ENCODE results near the gene SLAMF7. TPM values are rescaled to one million over a fixed set of nuclear protein-coding genes. Genes with fewer than 3 reads are reported as not detected.

SLAMF7 gene
- polyA plus RNA-seq, 2 of the 4 experiments (the other 2 are of a cell fraction) = 0.57 to 1.8 TPM

DNA sequence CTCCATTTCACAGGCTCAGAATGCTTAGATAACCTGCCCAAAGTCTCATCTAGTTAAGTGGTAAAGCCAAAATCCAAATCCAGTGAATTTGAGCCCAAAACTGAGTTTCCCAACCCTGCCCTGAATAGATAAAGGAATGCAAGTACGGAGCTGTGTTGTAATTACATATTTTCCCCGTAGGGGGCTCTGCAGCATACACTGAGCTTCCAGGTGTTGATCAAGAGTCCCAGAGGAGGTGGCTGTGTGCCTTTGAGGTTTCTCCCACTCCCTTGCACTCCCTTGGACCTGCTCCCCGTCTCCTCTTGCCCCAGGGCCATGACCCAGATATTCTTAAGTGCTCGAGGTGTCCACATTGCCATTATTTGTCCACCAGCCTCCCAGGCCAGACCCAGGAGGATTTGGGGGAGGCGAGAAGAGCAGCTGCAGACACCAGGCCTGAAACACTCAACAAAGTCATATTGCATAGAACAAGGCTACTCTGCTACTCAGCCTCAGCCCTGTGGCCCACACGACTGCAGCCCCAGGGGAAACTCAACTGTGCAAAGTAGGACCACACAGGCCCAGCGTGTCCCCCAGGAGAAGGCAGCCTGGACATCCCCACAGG is 38.5 kb downstream of the SLAMF7 start:
- WGBS (ENCODE audit: missing lambda C conversion rate) = 44% methylated on average over 6 of the region's 7 CpGs
- DNase-seq (ENCODE audit: low read depth in 1 of 2, low spot score in 1 of 2) (peak; percentile 27 to 35), FAIRE-seq (no peak), ATAC-seq (peak in 1 of 2 experiments; percentile 77; a peak in 3 of 6 replicates)
- CTCF ChIA-PET = interaction anchor here (0.6 to 1.5 kb wide), 8 partner anchors 11 to 174 kb away, joined by 3 to 8 read pairs (median 3); no protein-coding TSS in a partner anchor
- H3K4me1 ChIP-seq = no peaks in the 10 kb centered on the region
- no peak overlapping the region for H3K4me3 ChIP-seq
- H3K27ac ChIP-seq = no peak overlapping the region
- POLR2A ChIA-PET = no interaction called here
- no peaks in the 10 kb centered on the region for H3K9me3 ChIP-seq
- TF ChIP-seq, protein P1, sequence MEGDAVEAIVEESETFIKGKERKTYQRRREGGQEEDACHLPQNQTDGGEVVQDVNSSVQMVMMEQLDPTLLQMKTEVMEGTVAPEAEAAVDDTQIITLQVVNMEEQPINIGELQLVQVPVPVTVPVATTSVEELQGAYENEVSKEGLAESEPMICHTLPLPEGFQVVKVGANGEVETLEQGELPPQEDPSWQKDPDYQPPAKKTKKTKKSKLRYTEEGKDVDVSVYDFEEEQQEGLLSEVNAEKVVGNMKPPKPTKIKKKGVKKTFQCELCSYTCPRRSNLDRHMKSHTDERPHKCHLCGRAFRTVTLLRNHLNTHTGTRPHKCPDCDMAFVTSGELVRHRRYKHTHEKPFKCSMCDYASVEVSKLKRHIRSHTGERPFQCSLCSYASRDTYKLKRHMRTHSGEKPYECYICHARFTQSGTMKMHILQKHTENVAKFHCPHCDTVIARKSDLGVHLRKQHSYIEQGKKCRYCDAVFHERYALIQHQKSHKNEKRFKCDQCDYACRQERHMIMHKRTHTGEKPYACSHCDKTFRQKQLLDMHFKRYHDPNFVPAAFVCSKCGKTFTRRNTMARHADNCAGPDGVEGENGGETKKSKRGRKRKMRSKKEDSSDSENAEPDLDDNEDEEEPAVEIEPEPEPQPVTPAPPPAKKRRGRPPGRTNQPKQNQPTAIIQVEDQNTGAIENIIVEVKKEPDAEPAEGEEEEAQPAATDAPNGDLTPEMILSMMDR (IDR thresholded peaks at IDR 0.05) = peak; percentile 39; the same call in 2 of the 3 replicates
- TF ChIP-seq SMC3 (IDR thresholded peaks at IDR 0.05) (peak; percentile 22; the same call in 1 of the 3 replicates), RAD21 (conservative IDR thresholded peaks at IDR 0.05 in 1 of 2, IDR thresholded peaks at IDR 0.05 in 1 of 2) (peak in 1 of 2 experiments; percentile 53; a peak in 2 of 5 replicates), MAZ (IDR thresholded peaks at IDR 0.05; ENCODE audit: borderline replicate concordance, low read depth, low read length) (no peak)
- no peak overlapping the region for H3K4me2 ChIP-seq

DNA sequence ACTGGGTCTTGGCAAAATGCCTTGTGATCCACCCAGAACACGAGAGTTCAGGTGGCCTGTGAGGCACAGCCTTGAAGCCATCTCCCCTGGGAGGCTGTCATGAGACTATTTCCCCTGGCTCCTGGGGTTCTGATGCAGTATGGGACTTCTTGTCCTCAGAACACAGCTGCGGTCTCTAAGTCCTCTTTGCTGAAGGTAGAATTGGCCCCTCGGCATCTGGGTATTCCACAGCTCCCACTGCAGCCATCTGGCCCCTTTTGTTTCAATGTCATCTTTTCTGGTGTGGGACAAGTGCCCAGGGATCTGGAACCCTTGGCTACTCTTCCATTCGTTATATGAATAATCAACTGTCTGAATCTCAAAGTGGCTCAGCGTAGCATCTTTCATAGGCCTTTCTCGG is 39.9 kb downstream of the SLAMF7 start:
- H3K9me3 ChIP-seq = no peaks in the 10 kb centered on the region
- no peak overlapping the region for H3K4me2 ChIP-seq
- ATAC-seq (no peak), FAIRE-seq (no peak), DNase-seq (ENCODE audit: low read depth in 1 of 2, low spot score in 1 of 2) (no peak)
- no peak for TF ChIP-seq ZFP36 (IDR thresholded peaks at IDR 0.05; ENCODE audit: borderline replicate concordance, partially characterized antibody)
- TF ChIP-seq RARB (CRISPR knock-in tag; IDR thresholded peaks at IDR 0.05) = no peak
- TF ChIP-seq JUN (IDR thresholded peaks at IDR 0.05) = no peak
- TF ChIP-seq MAFK (IDR thresholded peaks at IDR 0.05; ENCODE audit: partially characterized antibody) = no peak
- no peak for TF ChIP-seq MYC (IDR thresholded peaks at IDR 0.05; ENCODE audit: borderline replicate concordance, low read length)
- TF ChIP-seq, protein P2, sequence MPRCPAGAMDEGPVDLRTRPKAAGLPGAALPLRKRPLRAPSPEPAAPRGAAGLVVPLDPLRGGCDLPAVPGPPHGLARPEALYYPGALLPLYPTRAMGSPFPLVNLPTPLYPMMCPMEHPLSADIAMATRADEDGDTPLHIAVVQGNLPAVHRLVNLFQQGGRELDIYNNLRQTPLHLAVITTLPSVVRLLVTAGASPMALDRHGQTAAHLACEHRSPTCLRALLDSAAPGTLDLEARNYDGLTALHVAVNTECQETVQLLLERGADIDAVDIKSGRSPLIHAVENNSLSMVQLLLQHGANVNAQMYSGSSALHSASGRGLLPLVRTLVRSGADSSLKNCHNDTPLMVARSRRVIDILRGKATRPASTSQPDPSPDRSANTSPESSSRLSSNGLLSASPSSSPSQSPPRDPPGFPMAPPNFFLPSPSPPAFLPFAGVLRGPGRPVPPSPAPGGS (IDR thresholded peaks at IDR 0.05) = no peak
- no peak for TF ChIP-seq KDM5A (IDR thresholded peaks at IDR 0.05)
- no peak for TF ChIP-seq HOXB13 (CRISPR knock-in tag; IDR thresholded peaks at IDR 0.05; ENCODE audit: low read depth)
- no peak for TF ChIP-seq RCOR1 (IDR thresholded peaks at IDR 0.05; ENCODE audit: low read depth, low read length)
- TF ChIP-seq CHD4 (IDR thresholded peaks at IDR 0.05; ENCODE audit: borderline replicate concordance) = no peak
- no peak for TF ChIP-seq POLR2AphosphoS2 (conservative IDR thresholded peaks at IDR 0.05; ENCODE audit: low read length)
- TF ChIP-seq EP300 (IDR thresholded peaks at IDR 0.05) = no peak
- no peak for TF ChIP-seq EHF (CRISPR knock-in tag; IDR thresholded peaks at IDR 0.05)
- TF ChIP-seq FOSL2 (IDR thresholded peaks at IDR 0.05) = no peak
- no peak for TF ChIP-seq FOSL2 (CRISPR knock-in tag; IDR thresholded peaks at IDR 0.05)
- no peak overlapping the region for H3K4me3 ChIP-seq
- ChIA-PET POLR2A (no interaction called here), CTCF (interaction anchor here (0.6 to 2.1 kb wide), 8 partner anchors 10 to 104 kb away, joined by 3 to 13 read pairs (median 6); no protein-coding TSS in a partner anchor)
- WGBS (ENCODE audit: missing lambda C conversion rate) = 79% methylated on average over 6 of the region's 6 CpGs
- no peak overlapping the region for H3K27ac ChIP-seq
- no peaks in the 10 kb centered on the region for H3K4me1 ChIP-seq

DNA sequence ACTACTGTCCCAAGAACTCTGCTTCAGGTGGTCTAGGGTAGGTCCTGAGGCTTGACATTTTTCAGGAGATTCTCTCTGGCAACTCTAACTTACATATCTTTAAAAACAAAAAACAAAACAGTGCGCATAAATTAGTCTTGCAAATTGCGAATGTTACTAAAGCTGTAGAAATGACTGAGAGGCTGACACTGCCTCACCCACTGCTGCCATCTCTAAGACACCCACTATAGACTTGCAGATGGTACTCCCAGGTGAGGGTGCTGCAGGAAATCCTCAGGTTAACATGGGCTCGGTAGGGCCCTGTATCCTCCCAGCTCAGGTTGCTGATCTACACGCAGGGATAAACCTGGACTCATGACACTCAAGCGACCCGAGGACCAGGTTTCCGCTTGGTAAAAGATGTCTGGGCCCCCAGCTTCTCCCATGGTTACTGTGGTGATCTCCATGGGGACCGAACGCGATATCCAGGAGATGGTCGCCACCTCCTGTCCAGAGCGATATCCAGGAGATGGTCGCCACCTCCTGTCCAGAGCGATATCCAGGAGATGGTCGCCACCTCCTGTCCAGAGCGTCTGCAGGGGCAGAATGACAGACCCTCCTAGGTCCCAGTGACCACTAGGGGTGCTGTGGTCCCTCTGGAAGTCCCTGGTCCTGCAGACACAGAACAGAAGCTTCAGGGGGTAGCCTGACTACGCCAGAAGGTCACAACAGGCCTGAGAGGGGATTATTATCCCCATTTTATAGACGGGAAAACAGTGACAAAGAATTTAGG is 40.8 kb downstream of the SLAMF7 start:
- no peak for TF ChIP-seq CHD2 (IDR thresholded peaks at IDR 0.05; ENCODE audit: low read length, partially characterized antibody)
- TF ChIP-seq, protein P1 (IDR thresholded peaks at IDR 0.05) = peak; percentile 57
- no peak for TF ChIP-seq CBX2 (IDR thresholded peaks at IDR 0.05; ENCODE audit: borderline replicate concordance, low read depth)
- TF ChIP-seq SMC3 (IDR thresholded peaks at IDR 0.05) = peak; percentile 27; the same call in 2 of the 3 replicates
- peak; percentile 55 to 78 for TF ChIP-seq RAD21 (conservative IDR thresholded peaks at IDR 0.05 in 1 of 2, IDR thresholded peaks at IDR 0.05 in 1 of 2)
- FAIRE-seq (no peak), DNase-seq (ENCODE audit: low read depth in 1 of 2, low spot score in 1 of 2) (peak; percentile 50 to 70), ATAC-seq (peak; percentile 73 to 95; a peak in 5 of 6 replicates)
- CTCF ChIA-PET = interaction anchor here (0.6 to 2.3 kb wide), 18 partner anchors 10 to 319 kb away, joined by 3 to 13 read pairs (median 4); no protein-coding TSS in a partner anchor
- H3K4me3 ChIP-seq = no peak overlapping the region
- POLR2A ChIA-PET = no interaction called here
- WGBS (ENCODE audit: missing lambda C conversion rate) = 82% methylated on average over 12 of the region's 18 CpGs
- H3K4me2 ChIP-seq = no peak overlapping the region
- H3K4me1 ChIP-seq = no peaks in the 10 kb centered on the region
- no peaks in the 10 kb centered on the region for H3K9me3 ChIP-seq
- H3K27ac ChIP-seq = no peak overlapping the region

All from A549 (cell line).